ENCODE data around the gene CTH.
"Not testable (repeated sequence)": the region's sequence is repeated elsewhere in the genome, so short reads cannot be mapped to it uniquely, and the experiment has no call there.

CTH gene

GRCh38 chr1:70410604-70411359, at the start of gene CTH:
CTH (plus strand) TSS chr1:70411268; CDS start chr1:70411416, 148 bp downstream.
- peak; percentile 42 for DNase-seq

DNA sequence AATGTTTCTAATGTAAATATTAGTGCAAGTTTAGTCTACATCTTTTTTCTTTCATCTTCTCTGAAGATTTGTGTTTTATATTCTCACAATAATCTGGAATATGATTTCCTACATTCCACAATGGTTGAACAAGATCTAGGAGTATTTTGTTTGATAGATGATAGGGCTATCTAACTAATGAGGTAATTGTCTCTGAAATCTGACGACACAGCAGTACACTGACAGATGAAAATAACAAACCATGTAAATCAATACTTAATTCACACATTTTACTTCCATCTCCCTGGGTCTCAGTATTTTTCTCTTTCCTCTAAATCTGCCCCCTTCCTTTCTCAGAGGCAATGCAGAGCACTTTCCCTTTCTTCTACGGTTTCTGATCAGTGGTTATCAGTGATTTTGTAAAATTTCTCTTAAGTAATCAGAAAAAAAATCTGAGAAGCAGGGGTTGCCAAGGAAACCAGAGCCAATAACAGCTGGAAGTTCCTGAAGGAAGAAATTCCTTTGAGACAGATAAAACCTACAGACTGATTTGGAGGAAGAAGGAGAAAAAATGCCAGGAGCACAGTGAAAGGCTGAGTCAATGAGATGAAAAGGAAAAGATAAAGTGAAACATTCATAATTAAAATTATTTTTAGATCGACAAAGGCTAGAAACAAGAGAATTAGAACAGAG, 49.2 kb upstream of the CTH start:
- DNase-seq: no peak

- no peak for DNase-seq
These were observed 46.6 kb upstream of the CTH start for GRCh38 chr1:70364439-70364838.

- DNase-seq: not testable (repeated sequence)
These were observed 44.6 kb upstream of the CTH start for GRCh38 chr1:70366425-70366952.

DNA sequence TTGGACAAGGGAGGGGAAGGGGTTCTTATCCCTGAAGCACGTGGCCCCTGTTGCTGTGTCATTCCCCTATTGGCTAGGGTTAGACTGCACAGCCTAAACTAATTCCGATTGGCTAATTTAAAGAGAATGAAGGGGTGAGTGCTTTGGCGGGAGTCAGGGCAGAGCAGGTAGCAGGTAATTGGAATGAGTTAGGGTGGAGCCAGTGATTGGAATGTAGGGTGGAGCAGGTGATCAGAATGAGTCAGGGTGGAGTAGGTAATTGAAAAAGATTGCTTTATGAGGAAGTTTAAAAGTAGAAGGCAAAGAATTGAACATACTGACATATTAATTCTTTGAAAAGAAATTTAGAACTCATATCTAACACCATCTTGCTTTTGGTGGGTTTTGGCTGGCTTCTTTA, 44.1 kb upstream of the CTH start:
- DNase-seq: not testable (repeated sequence)

GRCh38 chr1:70367397-70367796, 43.7 kb upstream of the CTH start:
- not testable (repeated sequence) for DNase-seq

GRCh38 chr1:70371586-70371985, 39.5 kb upstream of the CTH start:
- DNase-seq: not testable (repeated sequence)

DNA sequence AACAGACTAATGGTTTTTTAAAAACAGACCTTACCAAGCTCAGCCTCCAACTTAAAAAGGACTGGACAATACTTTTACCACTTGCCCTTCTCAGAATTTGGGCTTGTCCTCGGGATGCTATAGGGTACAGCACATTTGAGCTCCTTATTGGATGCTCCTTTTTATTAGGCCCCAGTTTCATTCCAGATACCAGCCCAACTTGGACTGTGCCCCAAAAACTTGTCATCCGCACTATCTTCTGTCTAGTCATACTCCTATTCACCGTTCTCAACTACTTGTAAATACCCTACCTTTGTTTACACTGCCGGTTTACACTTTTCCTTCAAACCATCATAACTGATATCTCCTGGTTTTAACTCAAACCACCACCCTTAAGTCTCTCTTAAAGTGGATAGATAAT, 38.6 kb upstream of the CTH start:
- DNase-seq: no peak

GRCh38 chr1:70373580-70373979, 37.5 kb upstream of the CTH start:
- not testable (repeated sequence) for DNase-seq

- no peak for DNase-seq
These were observed 34.9 kb upstream of the CTH start for GRCh38 chr1:70376196-70376595.

DNA sequence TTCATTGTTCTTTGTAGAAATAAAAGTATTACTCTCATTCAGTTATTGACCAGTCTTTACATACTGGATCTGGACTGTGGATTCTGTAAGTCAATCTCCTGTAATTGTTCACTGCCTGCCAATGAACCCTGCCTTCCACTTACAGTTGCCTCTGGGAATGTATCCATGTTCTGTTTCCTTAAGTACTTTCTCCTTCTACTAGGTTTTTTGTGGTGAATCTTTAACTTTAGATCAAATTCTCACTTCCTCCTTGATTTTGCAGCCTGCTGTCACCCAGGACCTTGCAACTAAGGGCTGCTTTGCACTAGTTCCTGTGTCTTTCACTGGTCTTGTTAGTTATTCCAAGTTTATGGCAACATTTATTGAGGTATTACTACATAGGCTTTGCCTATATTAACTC, 28.4 kb upstream of the CTH start:
- DNase-seq: no peak

- no peak for DNase-seq
These were observed 27.6 kb upstream of the CTH start for GRCh38 chr1:70383483-70383882.

GRCh38 chr1:70384542-70384941, 26.5 kb upstream of the CTH start:
- DNase-seq: no peak

- DNase-seq: no peak
These were observed 25.6 kb upstream of the CTH start for GRCh38 chr1:70385477-70385876.

GRCh38 chr1:70386121-70386520, 24.9 kb upstream of the CTH start:
- no peak for DNase-seq

- no peak for DNase-seq
These were observed 23.6 kb upstream of the CTH start for GRCh38 chr1:70387507-70387906.

DNA sequence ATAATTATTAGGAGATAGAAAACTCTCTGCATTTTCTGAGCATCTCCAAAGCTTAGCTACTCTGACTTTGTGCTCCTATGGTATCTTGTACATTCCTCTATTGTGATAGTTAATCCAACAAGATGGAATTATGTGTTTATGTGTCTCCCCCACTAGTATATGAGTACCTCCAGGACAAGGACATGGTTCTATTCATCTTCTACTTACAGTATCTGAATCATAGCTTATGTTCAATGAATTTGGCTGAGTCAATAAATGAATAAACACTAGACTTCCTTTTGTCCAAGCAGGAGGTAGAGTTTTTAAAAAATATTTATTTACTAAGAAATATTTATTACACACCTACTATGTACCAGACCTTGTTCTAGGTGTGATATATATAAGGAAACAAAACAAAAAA, 18.4 kb upstream of the CTH start:
- no peak for DNase-seq

DNA sequence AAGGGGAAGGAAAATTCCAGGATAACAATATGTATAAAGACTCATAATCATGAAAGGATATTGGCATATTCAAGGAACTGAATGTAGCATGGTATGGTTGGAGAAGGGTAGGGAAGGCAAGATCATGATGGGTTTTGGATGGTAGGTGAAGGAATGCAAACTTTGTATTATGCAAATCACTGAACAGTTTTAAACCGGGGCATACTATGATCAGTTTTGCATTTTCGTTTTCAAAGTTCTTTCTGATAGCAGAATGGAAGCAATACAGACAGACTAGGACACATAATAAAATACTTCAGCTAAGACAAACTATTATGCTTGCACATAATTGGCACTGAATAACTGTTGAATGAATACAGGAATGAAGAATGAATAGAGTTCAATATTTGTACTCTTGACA, 14.5 kb upstream of the CTH start:
- DNase-seq: no peak

GRCh38 chr1:70397013-70397412, 14.1 kb upstream of the CTH start:
- DNase-seq: no peak

- DNase-seq: no peak
These were observed 10.7 kb upstream of the CTH start for GRCh38 chr1:70400335-70400734.

- no peak for DNase-seq
These were observed 9.1 kb upstream of the CTH start for GRCh38 chr1:70401974-70402373.

DNA sequence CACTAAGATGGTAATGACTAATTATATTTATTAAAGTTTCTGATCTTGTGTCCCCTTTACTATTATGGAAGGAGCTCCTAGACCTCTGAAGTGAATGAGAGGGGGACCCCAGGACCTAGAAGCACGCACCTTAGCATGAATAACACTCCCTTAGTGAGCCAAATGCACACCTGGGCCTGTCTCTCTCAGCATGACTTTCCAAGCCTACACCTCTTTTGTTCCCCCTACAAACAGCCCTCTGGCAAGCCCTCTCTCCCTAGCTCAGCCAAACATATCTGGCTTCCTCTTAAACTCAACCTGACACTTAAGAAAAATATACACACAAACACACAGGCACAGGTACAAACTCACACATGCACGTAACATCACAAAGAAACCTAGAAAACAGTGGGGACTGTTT, 7.3 kb upstream of the CTH start:
- no peak for DNase-seq

DNA sequence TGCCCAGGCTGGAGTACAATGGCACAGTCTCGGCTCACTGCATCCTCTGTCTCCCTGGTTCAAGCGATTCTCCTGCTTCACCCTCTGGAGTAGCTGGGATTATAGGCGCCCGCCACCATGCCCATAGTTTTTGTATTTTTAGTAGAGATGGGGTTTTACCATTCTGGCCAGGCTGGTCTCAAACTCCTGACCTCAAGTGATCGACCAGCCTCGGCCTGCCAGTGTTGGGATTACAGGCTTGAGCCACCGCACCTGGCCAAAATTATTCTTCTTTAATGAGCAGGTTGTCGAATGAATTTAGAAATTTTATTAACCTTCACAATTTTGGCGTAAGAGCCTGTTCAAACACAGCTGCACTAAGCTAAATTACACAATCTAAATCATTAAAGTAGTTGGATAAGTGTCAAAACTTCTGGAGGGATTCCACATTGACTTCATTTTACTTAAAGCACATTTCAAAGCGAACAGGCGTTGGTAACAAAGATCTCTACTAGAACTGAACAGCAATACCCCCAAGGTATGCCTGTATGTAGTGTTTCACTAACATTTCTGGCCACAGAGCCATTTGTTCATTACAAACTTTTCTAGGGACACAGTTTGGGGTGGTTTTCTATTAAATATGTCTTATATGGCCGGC, 5.2 kb upstream of the CTH start:
- no peak for DNase-seq

- no peak for DNase-seq
These were observed 1.9 kb upstream of the CTH start for GRCh38 chr1:70409136-70409535.
